GM23338 (cell line): Measurements from ENCODE around the gene JAKMIP1. TPM values are rescaled to one million over a fixed set of nuclear protein-coding genes. Genes with fewer than 3 reads are reported as not detected.

ENCODE experiments used
- ATAC-seq: fragments of 200-7000 bp; cut with Tn5 transposase; 3 replicates; pipeline ENCODE4 v1.9.1; 2020
- DNase-seq: peaks from one replicate; pipeline ENCODE4 v3.0.0-alpha.2; 2015; ENCODE audit warnings: low spot score
- H2AFZ ChIP-seq: fragments of 200-600 bp; sonication (generic); 2 replicates; pipeline ENCODE4 v1.8.0; 2016; ENCODE audit warnings: antibody characterized with exemption, mild to moderate bottlenecking, moderate library complexity
- H3F3A ChIP-seq: fragments of 200-600 bp; sonication (generic); replicated peaks from 2 replicates; pipeline ENCODE4 v1.8.0; 2017; ENCODE audit warnings: antibody characterized with exemption, mixed run types, low read depth
- H3K27ac ChIP-seq: fragments of 200-600 bp; sonication (generic); 2 replicates; pipeline ENCODE4 v1.6.1; 2016; ENCODE audit warnings: low read depth
- H3K27me3 ChIP-seq: fragments of 200-600 bp; sonication (generic); 2 replicates; pipeline ENCODE4 v1.8.0; 2016; ENCODE audit warnings: mild to moderate bottlenecking, mixed run types, moderate library complexity; ENCODE audit not compliant: insufficient read depth
- H3K36me3 ChIP-seq: fragments of 200-600 bp; sonication (generic); 2 replicates; pipeline ENCODE4 v1.8.0; 2016; ENCODE audit warnings: mild to moderate bottlenecking; ENCODE audit not compliant: insufficient read depth
- H3K4me1 ChIP-seq: fragments of 200-600 bp; sonication (generic); 2 replicates; pipeline ENCODE4 v1.8.0; 2016; ENCODE audit warnings: mild to moderate bottlenecking, moderate library complexity; ENCODE audit not compliant: insufficient read depth
- H3K4me2 ChIP-seq: fragments of 200-600 bp; sonication (generic); 2 replicates; pipeline ENCODE4 v1.7.1; 2017; ENCODE audit warnings: mixed run types
- H3K4me3 ChIP-seq: fragments of 200-600 bp; sonication (generic); 2 replicates; pipeline ENCODE4 v1.6.1; 2016; ENCODE audit warnings: mixed run types
- H3K79me2 ChIP-seq: fragments of 200-600 bp; sonication (generic); replicated peaks from 2 replicates; pipeline ENCODE4 v1.8.0; 2017; ENCODE audit warnings: mild to moderate bottlenecking; ENCODE audit not compliant: insufficient read depth
- H3K9me2 ChIP-seq: fragments of 200-600 bp; sonication (generic); 2 replicates; pipeline ENCODE4 v1.8.0; 2017; ENCODE audit not compliant: insufficient read depth
- H4K20me1 ChIP-seq: fragments of 200-600 bp; sonication (generic); replicated peaks from 2 replicates; pipeline ENCODE4 v1.8.0; 2017; ENCODE audit warnings: mild to moderate bottlenecking; ENCODE audit not compliant: insufficient read depth
- H3K27ac Mint-ChIP-seq: 2 replicates; pipeline ENCODE4 v1.8.0; 2020; ENCODE audit warnings: inconsistent platforms, mild to moderate bottlenecking, moderate library complexity, mixed read lengths
- H3K27me3 Mint-ChIP-seq: 3 replicates; pipeline ENCODE4 v1.8.0; 2022; ENCODE audit warnings: low read depth, mild to moderate bottlenecking, moderate library complexity, mixed read lengths, inconsistent platforms; ENCODE audit not compliant: insufficient read depth, poor library complexity
- H3K36me3 Mint-ChIP-seq: 3 replicates; pipeline ENCODE4 v1.8.0; 2021; ENCODE audit warnings: low read depth, mild to moderate bottlenecking, inconsistent platforms, moderate library complexity, mixed read lengths
- H3K4me1 Mint-ChIP-seq: 3 replicates; pipeline ENCODE4 v1.8.0; 2020; ENCODE audit warnings: mild to moderate bottlenecking, inconsistent platforms, mixed read lengths
- H3K4me3 Mint-ChIP-seq: 3 replicates; pipeline ENCODE4 v1.8.0; 2021; ENCODE audit warnings: moderate library complexity, mild to moderate bottlenecking, inconsistent platforms, mixed read lengths
- H3K9me3 Mint-ChIP-seq: 3 replicates; pipeline ENCODE4 v1.8.0; 2020; ENCODE audit warnings: moderate library complexity, mild to moderate bottlenecking, inconsistent platforms, mixed read lengths
- CREB1 ChIP-seq: fragments of 250-450 bp; sonication (Bioruptor Pico); IDR thresholded peaks from 2 replicates; pipeline ENCODE4 v1.5.0; 2020; ENCODE audit warnings: low read depth, mild to moderate bottlenecking, moderate library complexity
- CTCF ChIP-seq, 2 experiments: fragments of 200-600 bp in 1 of 2; sonication (generic) in 1 of 2; conservative IDR thresholded peaks; 2 replicates each; pipeline versions ENCODE4 v1.5.1 to v1.6.1; 2016 to 2017; ENCODE audit warnings: antibody characterized with exemption in 2 of 2, low read depth in 2 of 2, mild to moderate bottlenecking in 2 of 2, moderate library complexity in 1 of 2
- ETS1 ChIP-seq: IDR thresholded peaks from 2 replicates; pipeline ENCODE4 v1.6.1; 2016; ENCODE audit warnings: antibody characterized with exemption
- EZH2 ChIP-seq: fragments of 200-600 bp; sonication (generic); IDR thresholded peaks from one replicate; pipeline ENCODE4 v1.8.0; 2017; ENCODE audit warnings: antibody characterized with exemption, mild to moderate bottlenecking, low read depth; ENCODE audit not compliant: unreplicated experiment
- EZH2phosphoT487 ChIP-seq: fragments of 200-600 bp; sonication (generic); IDR thresholded peaks from one replicate; pipeline ENCODE4 v1.8.1; 2018; ENCODE audit warnings: antibody characterized with exemption; ENCODE audit not compliant: unreplicated experiment
- JUNB ChIP-seq: IDR thresholded peaks from one replicate; pipeline ENCODE4 v1.6.1; 2016; ENCODE audit warnings: antibody characterized with exemption; ENCODE audit not compliant: unreplicated experiment
- NANOG ChIP-seq: IDR thresholded peaks from 2 replicates; pipeline ENCODE4 v1.6.1; 2016; ENCODE audit warnings: antibody characterized with exemption, borderline replicate concordance
- POLR2AphosphoS5 ChIP-seq: IDR thresholded peaks from 2 replicates; pipeline ENCODE4 v1.6.1; 2016; ENCODE audit warnings: antibody characterized with exemption, low read depth
- REST ChIP-seq: IDR thresholded peaks from one replicate; pipeline ENCODE4 v1.6.1; 2018; ENCODE audit warnings: antibody characterized with exemption; ENCODE audit not compliant: unreplicated experiment
- STAT1 ChIP-seq: IDR thresholded peaks from one replicate; pipeline ENCODE4 v1.6.1; 2016; ENCODE audit warnings: antibody characterized with exemption; ENCODE audit not compliant: unreplicated experiment
- ZNF114 ChIP-seq: fragments of 250-450 bp; sonication (Bioruptor Pico); IDR thresholded peaks from 2 replicates; pipeline ENCODE4 v1.5.0; 2020; ENCODE audit warnings: mild to moderate bottlenecking, moderate library complexity
- ZNF331 ChIP-seq: fragments of 250-450 bp; sonication (Bioruptor Pico); IDR thresholded peaks from 2 replicates; pipeline ENCODE4 v1.5.0; 2020; ENCODE audit warnings: low read depth, mild to moderate bottlenecking, moderate library complexity
- polyA plus RNA-seq: library from polyadenylated mRNA; unstranded; fragments of >200 nt; fragmentation: Nextera tagmentation; extraction: Ambion mirVana; gene quantifications from 2 replicates; pipeline ENCODE4 v1.2.1, GENCODE V29; 2016
- total RNA-seq: library from RNA; depleted of rRNA; stranded (reverse); fragments of >200 nt; shearing (Covaris generic); gene quantifications from 2 replicates; pipeline ENCODE4 v1.2.3, GENCODE V29; 2014

JAKMIP1 gene
- total and polyA plus RNA-seq, 2 experiments from 2014 or later, result 4.6 to 5.1 TPM

- no peaks in the 10 kb centered on the region for H3K9me3 Mint-ChIP-seq
- H3K4me2 ChIP-seq, result no peak overlapping the region
- no peak overlapping the region for H3K27ac Mint-ChIP-seq
- H3K4me1 Mint-ChIP-seq, result peaks cover 25% of the 10 kb centered on the region
- H3K9me2 ChIP-seq, result no peaks in the 10 kb centered on the region
- ATAC-seq (no peak), DNase-seq (no peak)
- no peaks in the 10 kb centered on the region; the same call in 2 of the 3 replicates for H3K36me3 Mint-ChIP-seq
- peaks cover 9% of the 10 kb centered on the region for H3K27me3 Mint-ChIP-seq
- no peaks in the 10 kb centered on the region for H3K79me2 ChIP-seq
- no peaks in the 10 kb centered on the region for H4K20me1 ChIP-seq
- TF ChIP-seq STAT1 (no peak), REST (no peak), ETS1 (no peak), EZH2phosphoT487 (no peak)
- H3F3A ChIP-seq, result 0 out of 2 replicates have a peak, but pooled peaks cover 4% of the 10 kb centered on the region
- H3K27me3 ChIP-seq, result no peaks in the 10 kb centered on the region
- no peak overlapping the region for H2AFZ ChIP-seq
- no peaks in the 10 kb centered on the region for H3K4me1 ChIP-seq
- H3K4me3 Mint-ChIP-seq, result no peak overlapping the region
- no peak overlapping the region for H3K27ac ChIP-seq
- no peak overlapping the region for H3K4me3 ChIP-seq
- H3K36me3 ChIP-seq, result no peaks in the 10 kb centered on the region
These were observed 176.6 kb downstream of the JAKMIP1 start for GRCh38 chr4:6023731-6024130.

GRCh38 chr4:6022607-6023288 is 177.6 kb downstream of the JAKMIP1 start:
- Mint-ChIP-seq H3K27me3 (peaks cover 4% of the 10 kb centered on the region), H3K9me3 (no peaks in the 10 kb centered on the region), H3K4me1 (peaks cover 23% of the 10 kb centered on the region), H3K4me3 (no peak overlapping the region), H3K27ac (no peak overlapping the region), H3K36me3 (no peaks in the 10 kb centered on the region; the same call in 2 of the 3 replicates)
- H3K36me3 ChIP-seq, result no peaks in the 10 kb centered on the region
- no peak overlapping the region for H3K4me3 ChIP-seq
- H3K9me2 ChIP-seq, result no peaks in the 10 kb centered on the region
- ATAC-seq, result no peak
- no peaks in the 10 kb centered on the region for H3K79me2 ChIP-seq
- H4K20me1 ChIP-seq, result no peaks in the 10 kb centered on the region
- 0 out of 2 replicates have a peak, but pooled peaks cover 4% of the 10 kb centered on the region for H3F3A ChIP-seq
- no peaks in the 10 kb centered on the region for H3K4me1 ChIP-seq
- H2AFZ ChIP-seq, result no peak overlapping the region
- no peak overlapping the region for H3K27ac ChIP-seq
- DNase-seq, result no peak
- H3K27me3 ChIP-seq, result no peaks in the 10 kb centered on the region
- H3K4me2 ChIP-seq, result no peak overlapping the region
- TF ChIP-seq NANOG (no peak), REST (no peak), EZH2phosphoT487 (no peak), CREB1 (CRISPR knock-in tag) (no peak), ZNF114 (CRISPR knock-in tag) (no peak), CTCF (conservative IDR thresholded peaks at IDR 0.05; ENCODE audit: low read depth in 2 of 2) (no peak), JUNB (no peak), POLR2AphosphoS5 (no peak), EZH2 (no peak), STAT1 (no peak), ZNF331 (CRISPR knock-in tag) (no peak), ETS1 (no peak)
